Measurements from ENCODE around the gene PICALM. TPM values are rescaled to one million over a fixed set of nuclear protein-coding genes. Genes with fewer than 3 reads are reported as not detected.

Gene PICALM
- total and polyA plus RNA-seq, 2 of the 8 experiments (the other 6 are each of a cell fraction or from before 2014, with no cell fraction given) = 69.4 to 71.3 TPM

GRCh38 chr11:85918910-85919794 is 149.7 kb downstream of the PICALM start:
- 78% methylated on average over 4 of the region's 4 CpGs; no CpG with 5 or more reads in 1 of the 2 experiments for whole genome bisulfite sequencing, 2 experiments (ENCODE audit: extremely low coverage in 1 of 2, insufficient coverage in 1 of 2, insufficient read length in 1 of 2, insufficient replicate concordance in 2 of 2, low coverage in 1 of 2, low lambda C conversion rate in 2 of 2, missing lambda C conversion rate in 1 of 2)
- H3K27ac ChIP-seq (ENCODE audit: low read depth, low read length) = no peak overlapping the region

More at GRCh38 chr11:85918910-85919794, 149.7 kb downstream of the PICALM start:
- H2BK20ac ChIP-seq (ENCODE audit: low read length) = no peak overlapping the region
- no peak for FAIRE-seq
- no peak overlapping the region for H3K4ac ChIP-seq (replicated peaks; ENCODE audit: insufficient read length, low read depth, low read length)
- no peak overlapping the region for H3K14ac ChIP-seq (ENCODE audit: insufficient read length)
- no peaks in the 10 kb centered on the region for H3K27me3 ChIP-seq (replicated peaks in 1 of 4; ENCODE audit: control insufficient read depth in 3 of 4, extremely low read depth in 1 of 4, insufficient read depth in 3 of 4, low read length in 3 of 4)
- no peak overlapping the region for H3K56ac ChIP-seq (replicated peaks; ENCODE audit: insufficient read length, low read depth, low read length)
- no peak overlapping the region for H3K18ac ChIP-seq (ENCODE audit: extremely low read depth, low read length)
- peaks cover 0 to 4% (median 3%) of the 10 kb centered on the region in 4 experiments; a peak in 2 of 7 replicates for H3K4me1 ChIP-seq (replicated peaks in 1 of 4; ENCODE audit: control insufficient read depth in 3 of 4, insufficient read depth in 4 of 4, low read length in 3 of 4)
- no peak overlapping the region for H4K8ac ChIP-seq (ENCODE audit: extremely low read depth, insufficient read depth, low read length)
- no peak for DNase-seq (ENCODE audit: low read depth in 1 of 2, low spot score in 2 of 2)
- H3K79me2 ChIP-seq (ENCODE audit: control insufficient read depth in 1 of 2, insufficient read depth in 2 of 2, low read length in 2 of 2) = no peaks in the 10 kb centered on the region
- no peak overlapping the region for H2AK5ac ChIP-seq (ENCODE audit: low read depth, low read length)
- no peaks in the 10 kb centered on the region for H3K36me3 ChIP-seq (ENCODE audit: control insufficient read depth in 2 of 4, insufficient read depth in 4 of 4, low read length in 3 of 4)
- CTCF ChIA-PET (ENCODE audit: partially characterized antibody) = interaction anchor here (0.9 kb wide), 1 partner anchor 50 kb away, joined by 3 read pairs; no protein-coding TSS in a partner anchor
- no peak overlapping the region for H4K5ac ChIP-seq (ENCODE audit: insufficient read length, low read depth, low read length)
- no peak overlapping the region; a peak in 1 of 4 replicates for H3K4me2 ChIP-seq (ENCODE audit: insufficient read depth in 1 of 2, low read depth in 2 of 2, low read length in 2 of 2)
- TF ChIP-seq KDM5A (IDR thresholded peaks at IDR 0.05; ENCODE audit: low read length) (no peak), BACH1 (IDR thresholded peaks at IDR 0.05; ENCODE audit: low read length) (peak; percentile 65)
- POLR2A ChIA-PET (ENCODE audit: partially characterized antibody) = no interaction called here
- no peak overlapping the region for H3K23ac ChIP-seq (ENCODE audit: insufficient read length)
- H4K20me1 ChIP-seq (replicated peaks in 1 of 2; ENCODE audit: control insufficient read depth in 1 of 2, insufficient read depth in 2 of 2, low read length in 2 of 2) = no peaks in the 10 kb centered on the region
- 0 out of 2 replicates have a peak overlapping the region, but pooled peaks have one; percentile 48 for H2AFZ ChIP-seq (ENCODE audit: low read length)
- H2BK5ac ChIP-seq (ENCODE audit: low read depth, low read length) = no peak overlapping the region
- no peak overlapping the region for H4K91ac ChIP-seq (replicated peaks; ENCODE audit: insufficient read length, low read length)
- H3K79me1 ChIP-seq (ENCODE audit: low read depth, low read length) = no peaks in the 10 kb centered on the region
- H3K9me3 ChIP-seq (ENCODE audit: insufficient read depth in 2 of 2, low read depth in 1 of 2, low read length in 1 of 2) = peaks cover 2 to 4% of the 10 kb centered on the region in 2 experiments; a peak in 2 of 4 replicates
- no peak overlapping the region for H2BK15ac ChIP-seq (ENCODE audit: low read length)
- H2BK120ac ChIP-seq (replicated peaks; ENCODE audit: low read depth, low read length) = no peak overlapping the region
- H3K23me2 ChIP-seq (ENCODE audit: low read depth, low read length) = no peaks in the 10 kb centered on the region
- no peak overlapping the region for H2BK12ac ChIP-seq (ENCODE audit: low read depth, low read length)
- no peak overlapping the region for H3K9ac ChIP-seq (replicated peaks in 1 of 4; ENCODE audit: extremely low read depth in 1 of 4, low read depth in 3 of 4, low read length in 3 of 4)
- H3K4me3 ChIP-seq (ENCODE audit: extremely low read depth in 1 of 4, insufficient read depth in 2 of 4, low read depth in 3 of 4, low read length in 4 of 4) = no peak overlapping the region

Data from H1 (cell line).